HG02938 (cell line): Measurements from ENCODE around the gene ARSA.

ENCODE experiments used
- ATAC-seq: cut with Tn5 transposase; IDR thresholded peaks from one replicate; pipeline ENCODE4 v1.9.1; 2021; ENCODE audit warnings: mild to moderate bottlenecking, moderate library complexity; ENCODE audit not compliant: unreplicated experiment

The ARSA gene

GRCh38 chr22:50606165-50606945 lies 21.6 kb downstream of the ARSA start:
- ATAC-seq, result no peak

- no peak for ATAC-seq
Measured at GRCh38 chr22:50605613-50606074, 22.3 kb downstream of the ARSA start.

GRCh38 chr22:50605002-50605612 lies 22.8 kb downstream of the ARSA start:
- no peak for ATAC-seq

GRCh38 chr22:50604256-50605001 lies 23.5 kb downstream of the ARSA start:
- no peak for ATAC-seq

- ATAC-seq, result no peak
Measured at GRCh38 chr22:50603511-50604255, 24.3 kb downstream of the ARSA start.

GRCh38 chr22:50602338-50602700 lies 25.6 kb downstream of the ARSA start:
- ATAC-seq, result no peak

GRCh38 chr22:50601669-50602337 lies 26.1 kb downstream of the ARSA start:
- ATAC-seq, result no peak

- no peak for ATAC-seq
Measured at GRCh38 chr22:50600967-50601668, 26.8 kb downstream of the ARSA start.

- ATAC-seq, result no peak
Measured at GRCh38 chr22:50600538-50600937, 27.4 kb downstream of the ARSA start, which contains the start of gene MAPK8IP2. Gene MAPK8IP2, plus strand, starts transcription at chr22:50600793. Its CDS starts 26 bp downstream, at chr22:50600819.

GRCh38 chr22:50599816-50600455 lies 28.0 kb downstream of the ARSA start:
- no peak for ATAC-seq

- ATAC-seq, result no peak
Measured at GRCh38 chr22:50597097-50597496, 30.9 kb downstream of the ARSA start.

- no peak for ATAC-seq
Measured at GRCh38 chr22:50595189-50595588, 32.8 kb downstream of the ARSA start.

- ATAC-seq, result no peak
Measured at GRCh38 chr22:50587407-50587806, 40.5 kb downstream of the ARSA start.

- no peak for ATAC-seq
Measured at GRCh38 chr22:50586416-50586815, 41.5 kb downstream of the ARSA start.

GRCh38 chr22:50585781-50586180 lies 42.2 kb downstream of the ARSA start:
- no peak for ATAC-seq

- ATAC-seq, result no peak
Measured at GRCh38 chr22:50585238-50585637, 42.7 kb downstream of the ARSA start.

- no peak for ATAC-seq
Measured at GRCh38 chr22:50584106-50585096, 43.6 kb downstream of the ARSA start.

- ATAC-seq, result peak; percentile 24
Measured at GRCh38 chr22:50583294-50583861, 44.6 kb downstream of the ARSA start.
